Endothelial cell (in vitro differentiated cells): ENCODE results near the gene ACAA2. TPM values are rescaled to one million over a fixed set of nuclear protein-coding genes. Genes with fewer than 3 reads are reported as not detected.

Source experiments
- DNase-seq: peaks from one replicate; pipeline ENCODE4 v3.0.0; 2021; ENCODE audit warnings: low spot score
- H3K27ac Mint-ChIP-seq: one replicate; pipeline ENCODE4 v1.8.0; 2021; ENCODE audit warnings: mixed read lengths, inconsistent platforms; ENCODE audit not compliant: unreplicated experiment
- H3K27me3 Mint-ChIP-seq: one replicate; pipeline ENCODE4 v1.8.0; 2021; ENCODE audit warnings: mild to moderate bottlenecking, moderate library complexity, mixed read lengths, inconsistent platforms; ENCODE audit not compliant: unreplicated experiment
- H3K36me3 Mint-ChIP-seq: one replicate; pipeline ENCODE4 v1.8.0; 2021; ENCODE audit warnings: mild to moderate bottlenecking, low read depth, mixed read lengths, inconsistent platforms; ENCODE audit not compliant: unreplicated experiment
- H3K4me1 Mint-ChIP-seq: one replicate; pipeline ENCODE4 v1.8.0; 2021; ENCODE audit warnings: mild to moderate bottlenecking, mixed read lengths, inconsistent platforms; ENCODE audit not compliant: unreplicated experiment
- H3K4me3 Mint-ChIP-seq: one replicate; pipeline ENCODE4 v1.8.0; 2021; ENCODE audit warnings: mild to moderate bottlenecking, mixed read lengths, inconsistent platforms; ENCODE audit not compliant: unreplicated experiment
- H3K9me3 Mint-ChIP-seq: one replicate; pipeline ENCODE4 v1.8.0; 2021; ENCODE audit warnings: mixed read lengths, inconsistent platforms; ENCODE audit not compliant: unreplicated experiment
- total RNA-seq: library from RNA; stranded (reverse); fragmentation: NEBNext Ultra II Directional; extraction: Animal tissue kit (Norgen Biotek cat#: 25700); gene quantifications from one replicate; pipeline ENCODE4 v1.2.1, GENCODE V29; 2021; ENCODE audit not compliant: unreplicated experiment
- TF ChIP-seq, protein P1 (sequence below): fragments of 200-600 bp; sonication (generic); IDR thresholded peaks from one replicate; pipeline ENCODE4 v1.5.0; 2021; ENCODE audit warnings: antibody characterized with exemption; ENCODE audit not compliant: unreplicated experiment

Gene ACAA2
- total RNA-seq, 1 donor from 2014 or later, result 50.6 TPM

DNA sequence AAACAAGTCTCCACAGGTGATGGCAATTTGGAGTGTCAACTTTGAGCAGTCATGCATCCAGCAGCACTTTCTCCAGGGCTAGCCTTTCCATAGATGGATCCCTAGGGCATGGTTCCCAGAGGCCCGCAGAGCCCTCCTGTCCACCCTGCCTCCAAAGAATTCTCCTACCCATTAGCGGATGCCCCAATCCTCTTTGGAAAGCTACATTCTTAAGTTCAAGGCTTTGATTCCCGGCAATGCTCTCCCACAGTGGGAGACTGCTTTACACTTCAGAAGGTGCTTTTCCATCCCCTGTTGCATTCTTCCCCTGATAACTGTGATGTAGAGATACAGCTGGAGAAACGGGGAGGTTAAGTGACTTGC, 61.3 kb downstream of the ACAA2 start:
- DNase-seq, result no peak
- Mint-ChIP-seq H3K4me3 (no peak overlapping the region), H3K36me3 (no peaks in the 10 kb centered on the region), H3K4me1 (no peaks in the 10 kb centered on the region), H3K9me3 (no peaks in the 10 kb centered on the region), H3K27me3 (peaks cover 3% of the 10 kb centered on the region), H3K27ac (no peak overlapping the region)
- TF ChIP-seq, protein P1, sequence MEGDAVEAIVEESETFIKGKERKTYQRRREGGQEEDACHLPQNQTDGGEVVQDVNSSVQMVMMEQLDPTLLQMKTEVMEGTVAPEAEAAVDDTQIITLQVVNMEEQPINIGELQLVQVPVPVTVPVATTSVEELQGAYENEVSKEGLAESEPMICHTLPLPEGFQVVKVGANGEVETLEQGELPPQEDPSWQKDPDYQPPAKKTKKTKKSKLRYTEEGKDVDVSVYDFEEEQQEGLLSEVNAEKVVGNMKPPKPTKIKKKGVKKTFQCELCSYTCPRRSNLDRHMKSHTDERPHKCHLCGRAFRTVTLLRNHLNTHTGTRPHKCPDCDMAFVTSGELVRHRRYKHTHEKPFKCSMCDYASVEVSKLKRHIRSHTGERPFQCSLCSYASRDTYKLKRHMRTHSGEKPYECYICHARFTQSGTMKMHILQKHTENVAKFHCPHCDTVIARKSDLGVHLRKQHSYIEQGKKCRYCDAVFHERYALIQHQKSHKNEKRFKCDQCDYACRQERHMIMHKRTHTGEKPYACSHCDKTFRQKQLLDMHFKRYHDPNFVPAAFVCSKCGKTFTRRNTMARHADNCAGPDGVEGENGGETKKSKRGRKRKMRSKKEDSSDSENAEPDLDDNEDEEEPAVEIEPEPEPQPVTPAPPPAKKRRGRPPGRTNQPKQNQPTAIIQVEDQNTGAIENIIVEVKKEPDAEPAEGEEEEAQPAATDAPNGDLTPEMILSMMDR, result no peak

DNA sequence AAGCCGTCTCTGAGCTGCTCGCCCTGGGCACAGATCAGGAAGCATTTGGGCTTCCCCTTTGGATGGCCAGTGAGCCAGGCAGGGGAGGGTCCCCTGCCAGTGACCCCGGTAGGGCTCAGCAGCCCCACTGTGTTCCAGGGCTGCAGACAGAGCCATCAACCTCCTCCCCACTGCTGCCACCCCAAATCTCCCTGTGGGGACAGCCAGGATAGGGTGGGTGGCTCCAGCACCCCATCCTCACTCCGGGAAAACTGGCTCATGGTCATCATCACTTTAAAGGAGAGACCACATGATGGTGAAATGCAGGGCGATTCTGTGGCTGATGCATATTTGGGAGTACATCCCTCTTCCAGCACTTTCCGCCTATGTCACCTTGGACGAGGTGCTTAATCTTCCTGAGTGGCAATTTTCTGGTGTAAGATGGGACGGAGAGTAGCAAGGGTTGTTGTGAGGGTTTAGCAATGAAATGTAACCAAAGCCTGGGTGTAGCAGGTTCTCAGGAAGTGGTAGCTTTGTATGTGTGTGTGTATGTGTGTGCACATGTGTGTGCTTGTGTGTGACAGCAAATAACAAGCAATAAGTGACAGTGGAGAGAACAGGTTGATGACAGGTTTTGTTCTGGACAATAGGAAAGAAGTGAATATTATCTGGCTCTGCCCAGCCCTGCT, 61.8 kb downstream of the ACAA2 start:
- no peaks in the 10 kb centered on the region for H3K36me3 Mint-ChIP-seq
- H3K9me3 Mint-ChIP-seq, result no peaks in the 10 kb centered on the region
- DNase-seq, result no peak
- no peaks in the 10 kb centered on the region for H3K4me1 Mint-ChIP-seq
- no peak overlapping the region for H3K4me3 Mint-ChIP-seq
- H3K27me3 Mint-ChIP-seq, result peaks cover 5% of the 10 kb centered on the region
- H3K27ac Mint-ChIP-seq, result no peak overlapping the region
- TF ChIP-seq, protein P1, result no peak

DNA sequence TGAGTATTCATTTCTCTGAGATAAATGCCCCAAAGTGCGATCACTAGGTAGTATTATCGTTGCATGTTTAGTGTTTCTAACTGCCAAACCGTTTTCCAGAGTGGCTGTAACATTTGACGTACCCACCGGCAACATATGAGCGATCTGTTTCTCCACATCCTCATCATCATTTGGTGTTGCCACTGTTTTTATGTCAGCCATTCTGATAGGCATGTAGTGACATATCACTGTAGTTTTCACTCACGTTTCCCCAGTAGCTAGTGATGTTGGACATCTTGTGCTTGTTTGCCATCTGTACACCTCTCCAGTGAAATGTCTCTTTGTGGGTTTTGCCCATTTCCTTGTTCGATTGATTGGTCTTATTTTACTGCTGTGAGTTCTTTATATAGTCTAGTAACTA, 63.8 kb downstream of the ACAA2 start:
- Mint-ChIP-seq H3K27me3 (peaks cover 6% of the 10 kb centered on the region), H3K9me3 (no peaks in the 10 kb centered on the region), H3K4me3 (no peak overlapping the region), H3K27ac (no peak overlapping the region), H3K4me1 (no peaks in the 10 kb centered on the region), H3K36me3 (no peaks in the 10 kb centered on the region)
- TF ChIP-seq, protein P1, result no peak
- no peak for DNase-seq

DNA sequence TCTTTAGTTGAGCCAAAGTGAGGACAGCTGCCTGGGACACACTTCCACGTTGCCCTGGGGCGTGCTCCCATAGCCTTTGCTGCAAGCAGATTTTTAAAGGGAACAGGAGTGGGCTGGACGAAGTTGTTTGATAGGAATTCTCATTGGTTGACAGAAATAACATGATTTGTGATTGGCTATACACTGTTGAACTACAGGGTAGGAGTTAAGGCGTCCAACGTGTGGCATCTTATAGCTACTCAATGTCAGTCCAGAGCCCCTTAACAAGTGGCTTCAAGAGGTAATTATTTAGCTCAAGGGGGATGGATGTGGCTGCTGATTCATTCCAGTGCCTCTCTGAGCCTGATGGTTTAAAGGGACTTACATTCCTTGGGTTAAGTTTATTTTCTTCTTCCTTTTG, 65.5 kb downstream of the ACAA2 start:
- TF ChIP-seq, protein P1, result no peak
- Mint-ChIP-seq H3K4me1 (no peaks in the 10 kb centered on the region), H3K36me3 (no peaks in the 10 kb centered on the region), H3K4me3 (no peak overlapping the region), H3K27me3 (peaks cover 6% of the 10 kb centered on the region), H3K9me3 (no peaks in the 10 kb centered on the region), H3K27ac (no peak overlapping the region)
- DNase-seq, result no peak

DNA sequence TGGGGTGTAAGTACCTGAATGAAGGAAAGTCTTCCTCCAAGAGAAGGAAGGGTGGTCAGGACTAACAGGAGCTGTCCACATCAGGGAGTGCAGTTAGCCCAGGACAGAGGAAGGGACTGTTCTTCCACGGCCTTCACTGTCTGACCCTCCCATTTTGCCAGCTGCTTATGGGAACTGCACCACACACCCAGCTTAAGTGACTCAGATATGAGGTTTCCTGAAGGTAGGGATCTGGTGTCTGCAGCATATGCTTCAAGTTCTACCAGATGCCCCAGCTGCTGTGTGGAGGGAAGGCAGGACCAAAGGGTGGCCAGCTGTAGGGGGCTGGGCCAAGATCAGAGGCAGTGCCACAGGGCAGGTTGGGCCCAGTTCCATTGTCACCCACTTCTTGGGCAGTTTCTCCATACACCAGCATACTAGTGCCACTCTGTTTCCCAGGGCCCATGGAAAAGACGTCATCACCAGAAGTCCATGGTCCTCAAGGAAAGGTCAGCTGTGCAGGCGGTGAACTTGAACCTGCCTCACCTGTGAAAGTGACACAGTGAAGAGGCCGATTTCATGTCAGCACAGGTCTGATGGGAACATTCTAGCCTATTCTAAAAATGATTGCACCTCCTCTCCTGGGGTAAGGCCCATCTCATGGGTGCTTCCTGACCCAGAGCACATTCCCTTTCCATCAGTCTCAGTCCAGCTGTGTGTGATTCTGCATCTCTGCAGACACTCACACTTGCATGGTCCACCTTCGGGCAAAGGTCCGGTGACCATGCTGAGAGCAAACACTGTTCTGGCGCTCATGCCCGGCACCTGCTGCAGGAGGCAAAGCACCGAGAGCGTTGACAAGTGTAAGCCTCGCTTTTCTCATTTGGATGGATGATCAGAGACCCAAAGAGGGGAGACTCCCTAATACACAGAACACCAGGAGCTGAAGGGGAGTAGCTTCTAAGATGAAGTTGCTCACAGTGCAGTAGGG, 68.0 kb downstream of the ACAA2 start:
- no peak for DNase-seq
- no peak overlapping the region for H3K4me3 Mint-ChIP-seq
- peaks cover 4% of the 10 kb centered on the region for H3K27me3 Mint-ChIP-seq
- H3K9me3 Mint-ChIP-seq, result no peaks in the 10 kb centered on the region
- TF ChIP-seq, protein P1, result no peak
- no peaks in the 10 kb centered on the region for H3K36me3 Mint-ChIP-seq
- no peak overlapping the region for H3K27ac Mint-ChIP-seq
- H3K4me1 Mint-ChIP-seq, result no peaks in the 10 kb centered on the region
